HPDE6-E6E7 (cell line): ENCODE data around the gene GNAI2.
A peak's percentile ranks its signal among the peaks of the same experiment; 100 is the strongest.

ENCODE experiments used
- DNase-seq: peaks from one replicate; pipeline ENCODE4 v3.0.0; 2011; ENCODE audit warnings: missing footprints; ENCODE audit errors: extremely low spot score

GNAI2 gene

DNA sequence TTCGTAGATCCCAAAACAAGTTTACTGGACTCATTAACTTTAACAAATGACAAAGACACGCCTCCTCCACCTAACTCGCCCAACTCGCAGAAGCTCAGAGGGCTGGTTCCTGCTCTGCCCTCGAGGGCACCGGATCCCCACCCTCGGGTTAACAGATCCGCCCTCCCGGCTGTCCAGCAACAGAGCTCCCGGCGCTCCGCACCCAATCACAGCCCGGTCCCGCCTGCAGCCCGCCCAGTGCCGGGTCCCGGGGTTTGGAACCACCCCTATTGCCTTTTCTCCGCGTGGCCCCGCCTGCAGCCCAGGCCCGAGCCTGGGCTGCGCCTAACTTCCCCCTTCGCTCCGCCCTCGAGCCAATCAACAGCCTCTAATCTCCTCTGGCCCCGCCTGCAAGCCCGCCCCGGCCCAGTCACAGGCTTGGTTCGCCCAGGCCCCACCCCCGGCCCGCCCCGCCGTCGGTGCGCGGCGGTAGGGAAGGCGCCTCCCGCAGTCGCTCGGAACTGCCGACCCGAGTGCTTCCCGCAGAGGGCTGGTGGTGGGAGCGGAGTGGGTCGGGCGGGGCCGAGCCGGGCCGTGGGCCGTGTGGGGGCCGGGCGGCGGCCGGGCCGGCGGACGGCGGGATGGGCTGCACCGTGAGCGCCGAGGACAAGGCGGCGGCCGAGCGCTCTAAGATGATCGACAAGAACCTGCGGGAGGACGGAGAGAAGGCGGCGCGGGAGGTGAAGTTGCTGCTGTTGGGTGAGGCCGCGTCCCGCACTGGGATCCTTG lies at the start of gene GNAI2:
TSS of gene GNAI2 (plus strand) at position 489 of the 768 bp plus-strand sequence. CDS start at position 621, 132 bp downstream.
- peak; percentile 80 for DNase-seq

DNA sequence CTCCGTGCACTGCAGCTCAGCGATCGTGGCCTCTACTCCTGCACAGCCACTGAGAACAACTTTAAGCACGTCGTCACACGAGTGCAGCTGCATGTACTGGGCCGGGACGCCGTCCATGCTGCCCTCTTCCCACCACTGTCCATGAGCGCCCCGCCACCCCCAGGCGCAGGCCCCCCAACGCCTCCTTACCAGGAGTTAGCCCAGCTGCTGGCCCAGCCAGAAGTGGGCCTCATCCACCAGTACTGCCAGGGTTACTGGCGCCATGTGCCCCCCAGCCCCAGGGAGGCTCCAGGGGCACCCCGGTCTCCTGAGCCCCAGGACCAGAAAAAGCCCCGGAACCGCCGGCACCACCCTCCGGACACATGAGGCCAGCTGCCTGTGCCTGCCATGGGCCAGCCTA lies 48.3 kb upstream of the GNAI2 start:
- no peak for DNase-seq

DNA sequence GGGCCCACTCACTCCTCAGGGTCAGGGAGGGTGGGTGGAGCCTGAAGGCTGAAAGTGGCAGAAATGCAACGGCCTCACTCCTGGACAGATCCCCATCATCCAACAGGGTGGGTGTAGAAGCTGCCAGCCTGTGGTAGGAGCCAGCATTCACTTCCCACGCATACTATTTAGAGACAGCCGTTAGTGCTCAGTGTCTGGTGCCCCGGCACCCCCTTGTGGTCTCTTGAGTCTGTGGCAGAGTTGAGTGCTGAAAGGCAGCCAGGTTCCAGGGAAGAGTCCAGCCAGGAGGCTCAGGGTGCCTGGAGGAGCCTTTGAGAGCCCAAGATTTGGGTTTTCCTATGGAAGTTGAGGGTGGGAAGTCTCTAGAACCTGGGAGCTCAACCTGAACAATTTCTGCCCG lies 46.7 kb upstream of the GNAI2 start:
- peak; percentile 25 for DNase-seq

DNA sequence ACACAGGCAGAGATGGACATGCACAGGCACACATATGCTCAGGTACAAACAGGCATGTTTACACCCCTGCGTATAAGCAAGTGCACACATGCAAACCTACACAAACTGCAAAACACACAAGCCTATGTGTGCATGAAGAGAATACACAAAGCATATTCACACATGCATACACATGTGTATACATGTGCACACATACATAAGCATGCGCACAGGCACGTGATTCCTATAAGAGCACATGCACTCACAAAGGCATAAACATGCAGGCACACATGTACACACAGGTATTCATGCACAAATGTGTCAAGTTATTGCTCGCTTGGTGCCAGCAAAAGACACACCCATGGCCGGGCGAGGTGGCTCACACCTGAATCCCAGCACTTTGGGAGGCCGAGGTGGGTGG lies 46.0 kb upstream of the GNAI2 start:
- no peak for DNase-seq

DNA sequence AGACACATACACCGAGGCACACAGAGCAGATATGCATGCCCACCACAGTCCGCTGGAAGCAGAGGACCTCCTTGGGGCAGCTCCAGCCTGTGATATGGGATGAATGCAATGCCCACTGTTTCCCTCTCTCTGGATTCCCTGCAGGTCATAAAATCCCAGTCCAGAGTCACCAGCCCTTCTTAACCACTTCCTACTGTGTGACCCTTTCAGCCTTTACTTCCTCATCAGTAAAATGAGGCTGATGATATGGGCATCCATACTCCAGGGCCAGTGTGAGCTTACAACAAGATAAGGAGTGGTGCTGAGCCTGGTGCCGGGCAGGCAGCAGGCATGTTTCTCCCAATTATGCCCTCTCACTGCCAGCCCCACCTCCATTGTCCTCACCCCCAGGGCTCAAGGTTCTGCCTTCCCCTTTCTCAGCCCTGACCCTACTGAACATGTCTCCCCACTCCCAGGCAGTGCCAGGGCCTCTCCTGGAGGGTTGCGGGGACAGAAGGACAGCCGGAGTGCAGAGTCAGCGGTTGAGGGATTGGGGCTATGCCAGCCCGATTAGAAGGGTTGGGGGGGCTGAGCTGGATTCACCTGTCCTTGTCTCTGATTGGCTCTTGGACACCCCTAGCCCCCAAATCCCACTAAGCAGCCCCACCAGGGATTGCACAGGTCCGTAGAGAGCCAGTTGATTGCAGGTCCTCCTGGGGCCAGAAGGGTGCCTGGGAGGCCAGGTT lies 44.9 kb upstream of the GNAI2 start, which contains the start of gene GNAT1:
TSS of gene GNAT1 (plus strand) at position 675 of the 725 bp plus-strand sequence. CDS start 116 bp downstream, outside the sequence.
- no peak for DNase-seq

DNA sequence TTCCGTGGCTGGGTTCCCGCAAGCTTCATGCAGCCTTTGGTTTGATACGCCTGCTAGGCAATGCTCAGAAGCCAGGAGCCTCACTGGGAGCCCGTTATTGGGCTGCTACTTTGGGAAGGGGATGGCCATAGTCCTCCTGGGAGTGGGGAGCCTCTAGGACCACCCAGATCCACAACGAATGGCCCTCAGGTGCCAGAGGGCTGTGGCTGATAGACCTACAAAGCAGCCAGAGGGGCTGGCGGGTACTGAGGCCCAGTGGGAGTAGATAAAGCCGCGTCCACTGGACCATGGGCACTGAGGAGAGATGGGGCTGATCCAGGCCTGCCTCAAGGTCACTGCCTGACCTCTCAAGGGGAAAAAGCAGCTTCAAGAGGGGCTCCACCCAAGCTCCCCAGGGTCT lies 43.9 kb upstream of the GNAI2 start:
- no peak for DNase-seq

DNA sequence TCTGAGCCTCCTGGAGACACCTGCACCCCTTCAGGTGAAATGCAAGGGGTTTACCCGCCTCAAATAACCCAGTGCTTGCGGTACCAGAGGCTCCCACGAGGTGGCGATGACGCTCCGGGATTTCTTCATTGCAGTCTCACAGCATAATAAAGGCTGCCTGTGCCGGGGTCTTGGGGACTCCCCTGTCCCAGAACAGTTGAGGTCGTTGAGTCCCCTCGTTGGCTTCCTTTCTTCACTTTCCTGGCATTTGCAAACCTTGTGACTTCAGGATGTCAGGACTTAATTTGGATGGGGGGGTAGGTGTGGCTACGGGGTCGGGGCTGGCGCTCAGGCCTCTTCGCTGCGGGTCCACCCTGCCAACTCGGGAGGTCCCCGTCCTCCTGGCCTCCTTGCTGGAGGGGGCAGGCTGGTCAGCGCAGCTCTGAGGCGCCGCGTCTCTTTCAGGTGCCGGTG lies 43.3 kb upstream of the GNAI2 start:
- no peak for DNase-seq

DNA sequence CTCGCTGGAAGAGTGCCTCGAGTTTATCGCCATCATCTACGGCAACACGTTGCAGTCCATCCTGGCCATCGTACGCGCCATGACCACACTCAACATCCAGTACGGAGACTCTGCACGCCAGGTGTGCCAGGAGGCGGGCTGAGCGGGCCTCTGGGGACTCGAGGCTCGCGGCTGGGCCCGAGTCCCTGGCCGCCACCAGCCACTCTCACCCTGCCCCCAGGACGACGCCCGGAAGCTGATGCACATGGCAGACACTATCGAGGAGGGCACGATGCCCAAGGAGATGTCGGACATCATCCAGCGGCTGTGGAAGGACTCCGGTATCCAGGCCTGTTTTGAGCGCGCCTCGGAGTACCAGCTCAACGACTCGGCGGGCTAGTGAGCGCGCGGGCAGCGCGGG lies 42.7 kb upstream of the GNAI2 start:
- no peak for DNase-seq

DNA sequence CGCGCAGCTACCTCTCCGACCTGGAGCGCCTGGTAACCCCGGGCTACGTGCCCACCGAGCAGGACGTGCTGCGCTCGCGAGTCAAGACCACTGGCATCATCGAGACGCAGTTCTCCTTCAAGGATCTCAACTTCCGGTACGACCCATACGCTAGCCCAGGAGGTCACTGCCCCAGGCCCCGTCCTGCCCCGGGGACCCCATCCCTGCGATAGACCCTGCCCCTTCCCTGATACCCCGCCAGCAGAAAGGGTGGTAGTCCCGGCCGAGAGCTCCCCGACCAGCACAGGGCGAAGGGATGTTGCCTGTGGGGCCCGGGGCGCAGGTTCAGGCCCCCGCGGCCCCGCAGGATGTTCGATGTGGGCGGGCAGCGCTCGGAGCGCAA lies 42.3 kb upstream of the GNAI2 start:
- no peak for DNase-seq

DNA sequence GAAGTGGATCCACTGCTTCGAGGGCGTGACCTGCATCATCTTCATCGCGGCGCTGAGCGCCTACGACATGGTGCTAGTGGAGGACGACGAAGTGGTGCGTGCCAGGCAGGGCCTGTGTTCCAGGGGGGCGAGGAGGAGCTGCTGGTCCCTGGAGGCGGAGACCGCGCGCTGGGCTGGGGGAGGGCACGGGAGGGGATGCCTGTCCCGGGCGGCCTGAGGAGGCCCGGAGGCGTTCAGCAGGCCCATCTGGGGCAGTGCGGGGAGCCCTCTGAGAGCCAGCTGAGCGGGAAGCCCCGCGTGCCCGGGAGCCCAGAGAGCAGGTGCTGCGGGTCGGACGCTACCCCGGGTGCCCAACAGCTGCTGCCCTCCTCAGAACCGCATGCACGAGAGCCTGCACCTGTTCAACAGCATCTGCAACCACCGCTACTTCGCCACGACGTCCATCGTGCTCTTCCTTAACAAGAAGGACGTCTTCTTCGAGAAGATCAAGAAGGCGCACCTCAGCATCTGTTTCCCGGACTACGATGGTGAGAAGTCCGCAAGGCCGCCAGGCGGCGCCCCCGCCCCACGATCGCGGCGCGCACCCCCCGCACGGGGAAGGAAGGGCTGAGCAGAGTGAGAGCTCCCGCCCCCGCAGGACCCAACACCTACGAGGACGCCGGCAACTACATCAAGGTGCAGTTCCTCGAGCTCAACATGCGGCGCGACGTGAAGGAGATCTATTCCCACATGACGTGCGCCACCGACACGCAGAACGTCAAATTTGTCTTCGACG lies 41.7 kb upstream of the GNAI2 start:
- peak; percentile 20 for DNase-seq

DNA sequence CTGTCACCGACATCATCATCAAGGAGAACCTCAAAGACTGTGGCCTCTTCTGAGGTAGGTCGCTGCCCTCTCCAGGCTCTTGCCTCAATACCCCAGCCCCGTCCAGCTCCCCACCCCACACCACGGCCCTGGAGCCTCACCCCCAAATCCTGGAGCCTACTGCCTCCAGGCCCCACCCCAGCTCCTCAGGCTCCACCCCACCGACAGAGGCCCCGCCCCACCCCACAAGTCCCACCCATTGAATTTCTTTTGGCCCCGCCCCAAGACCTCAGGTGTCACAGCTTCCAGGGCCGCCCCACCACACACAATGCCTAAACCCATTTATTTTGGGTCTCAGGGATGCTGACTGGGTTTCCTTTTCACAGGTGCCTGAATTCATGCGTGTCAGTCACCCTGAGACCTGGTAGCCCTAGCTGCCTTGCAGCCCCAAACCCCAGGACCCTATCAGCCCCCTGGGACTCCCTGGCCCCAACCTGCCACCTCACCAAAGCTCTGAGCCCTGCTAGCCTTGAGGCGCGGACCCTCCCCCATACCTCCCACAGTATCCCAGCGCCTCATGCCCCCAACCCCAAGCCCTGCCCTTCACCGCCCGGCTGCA lies 41.0 kb upstream of the GNAI2 start:
- peak; percentile 16 for DNase-seq

DNA sequence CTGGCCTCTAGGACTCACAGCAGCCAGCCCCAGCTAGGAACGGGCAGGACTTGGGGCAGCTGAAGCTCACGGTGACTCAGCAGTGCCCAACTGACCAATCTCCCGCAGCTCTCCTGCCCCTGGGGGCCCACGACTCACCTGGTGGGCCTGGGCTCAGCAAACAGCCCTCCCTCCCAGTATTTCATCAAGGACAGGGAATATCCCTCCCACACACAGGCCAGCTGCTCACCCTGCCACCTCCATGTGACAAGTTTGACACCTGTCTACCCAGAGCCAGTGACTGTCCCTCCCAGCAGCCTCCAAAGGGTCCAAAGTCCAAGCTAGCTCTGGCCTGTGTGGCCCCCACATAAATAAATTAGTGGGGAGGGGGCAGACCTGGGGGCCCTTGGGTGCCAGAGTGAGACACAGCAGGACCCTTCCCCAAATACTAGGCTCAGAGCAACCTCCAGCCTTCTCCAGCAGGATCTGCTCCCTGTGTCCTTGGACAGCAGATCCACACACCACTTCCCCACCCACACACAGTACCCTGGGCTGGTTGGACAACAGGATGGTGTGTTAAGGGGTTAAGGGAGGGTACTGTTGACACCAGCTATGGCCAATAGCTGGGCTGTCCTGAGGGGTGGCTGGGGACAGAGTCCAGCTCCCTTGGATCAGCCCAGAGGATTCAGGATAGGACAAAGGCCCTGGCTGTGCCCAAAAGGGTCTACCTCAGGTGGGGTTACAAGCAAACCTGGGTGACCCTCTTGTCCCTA lies 40.3 kb upstream of the GNAI2 start:
- DNase-seq, result no peak

DNA sequence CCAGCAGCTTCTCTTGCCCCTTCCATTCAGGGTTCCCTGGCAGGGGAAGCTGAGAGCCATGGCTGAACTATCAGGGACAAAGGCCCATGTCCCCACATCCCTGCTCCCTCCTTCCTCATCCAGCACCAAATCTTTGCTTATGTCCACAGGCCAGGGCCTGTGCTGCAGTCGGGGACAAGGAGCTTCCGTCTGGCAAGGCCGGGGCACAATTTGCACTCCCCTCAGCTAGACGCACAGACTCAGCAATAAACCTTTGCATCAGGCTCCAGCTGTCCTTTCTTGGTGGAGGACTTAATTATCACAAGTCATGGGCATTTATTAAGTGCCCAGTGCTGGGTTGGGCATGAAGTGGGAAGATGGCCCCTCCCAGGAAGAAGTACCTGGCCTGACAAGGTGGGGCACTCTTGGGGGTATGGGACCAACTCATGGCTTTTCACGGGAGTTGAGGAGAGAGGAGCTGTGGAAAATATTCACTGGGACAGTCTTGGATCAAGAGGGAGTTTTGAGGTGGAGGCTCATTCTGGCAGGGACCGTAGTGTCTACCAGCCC lies 39.7 kb upstream of the GNAI2 start:
- DNase-seq, result no peak

DNA sequence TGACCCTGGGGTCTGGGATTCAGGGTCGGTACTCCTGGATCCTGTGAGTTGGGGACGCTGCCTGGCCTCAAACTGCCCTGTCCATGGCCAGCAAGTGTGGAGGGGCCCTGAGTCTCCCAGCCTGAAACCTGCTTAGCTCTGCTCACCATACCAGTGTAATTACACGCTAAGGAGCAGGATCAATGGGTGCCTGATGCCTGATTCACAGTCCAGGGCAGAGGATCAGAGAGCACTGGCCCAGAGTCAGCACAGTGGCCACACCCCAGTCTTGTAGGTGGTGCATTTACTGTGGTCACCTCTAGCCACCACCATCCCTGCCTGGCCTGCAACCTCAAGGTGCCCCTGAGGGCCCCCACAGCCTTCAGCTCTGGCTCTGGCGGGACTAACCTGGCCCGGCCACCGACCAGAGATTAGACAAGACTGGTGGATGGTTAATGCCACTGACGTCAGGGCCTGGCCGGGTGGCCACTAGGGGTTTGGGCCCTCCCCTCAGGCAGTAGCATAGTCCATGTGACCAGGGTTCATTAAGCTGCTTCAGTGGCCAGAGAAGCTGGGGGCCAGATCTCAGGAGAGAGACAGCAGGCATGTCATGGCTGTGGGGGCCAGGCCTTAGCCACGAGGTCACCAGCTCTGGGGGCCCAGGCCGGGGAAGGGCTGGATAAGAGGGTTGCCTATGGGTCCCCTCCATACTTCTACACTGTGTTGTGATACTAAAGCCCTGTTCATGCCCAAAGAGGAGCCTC lies 34.3 kb upstream of the GNAI2 start:
- no peak for DNase-seq

DNA sequence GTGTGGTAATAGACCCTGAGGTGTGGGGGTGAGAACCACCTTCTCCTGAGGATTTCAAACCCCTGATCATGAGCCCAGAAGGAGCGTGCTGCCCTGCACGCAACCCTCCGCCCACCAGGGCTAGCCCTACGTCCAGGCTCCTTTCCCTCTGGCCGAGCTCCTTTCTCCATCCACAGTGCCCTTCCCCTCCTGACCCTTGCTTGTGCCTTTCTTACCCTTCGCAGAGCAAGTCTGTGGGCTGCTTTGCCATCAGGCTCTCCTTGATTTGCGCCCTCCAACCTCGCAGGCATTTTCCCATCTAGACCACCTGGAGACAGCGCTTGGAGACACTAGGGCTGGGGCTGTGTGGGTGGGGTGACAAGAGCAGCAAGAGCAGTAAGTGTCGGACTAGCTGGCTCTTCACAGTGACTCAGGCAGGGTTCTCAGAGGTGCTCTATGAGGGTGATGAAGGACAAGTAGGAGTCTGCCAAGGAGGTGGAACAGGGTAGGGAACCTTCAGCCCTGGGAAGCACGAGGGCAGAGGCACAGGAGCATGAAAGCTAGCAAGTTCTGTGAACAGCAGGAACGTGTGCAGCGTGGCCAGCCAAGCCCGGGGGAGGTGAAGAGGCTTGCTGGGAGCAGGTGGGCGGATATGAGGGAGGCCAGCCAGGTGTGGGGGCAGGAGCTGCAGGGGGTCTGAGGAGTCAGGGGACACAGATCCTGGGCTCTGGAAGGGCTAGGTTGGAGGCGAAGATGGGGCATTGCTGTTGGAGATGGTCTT lies 33.5 kb upstream of the GNAI2 start:
- DNase-seq, result no peak

DNA sequence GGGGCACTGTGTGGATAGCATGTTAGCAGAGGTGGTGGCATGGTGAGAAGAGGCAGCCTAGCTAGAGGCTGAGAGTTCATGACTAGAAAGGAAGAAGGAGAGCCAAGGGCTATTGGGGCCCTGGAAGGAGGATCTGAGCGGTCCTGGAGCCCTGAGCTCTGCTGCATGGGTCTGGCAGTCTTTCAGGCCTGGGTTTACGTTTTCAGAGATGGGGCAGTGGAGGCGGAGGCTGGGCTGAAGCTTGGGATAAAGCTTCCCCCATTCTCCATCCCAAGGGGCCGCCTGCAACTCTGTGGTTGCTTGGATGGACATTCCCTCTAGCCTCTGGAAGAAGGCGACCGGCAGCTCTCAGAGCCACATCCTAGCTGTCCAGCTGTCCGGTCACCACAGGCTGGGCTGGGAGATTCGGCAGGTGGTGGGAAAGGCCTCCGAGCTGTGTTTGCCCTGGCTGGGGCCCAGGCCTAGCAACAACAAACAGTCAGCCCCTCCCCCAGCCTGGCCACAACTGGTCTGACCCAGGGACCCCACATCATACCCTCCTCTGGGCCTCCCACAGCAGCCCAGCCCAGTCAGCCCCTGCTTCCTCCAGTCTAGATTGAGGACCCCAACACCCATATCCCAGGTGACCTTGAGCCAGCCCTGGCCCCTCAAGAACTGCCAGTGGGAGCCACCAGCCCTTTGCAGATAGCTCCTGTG lies 32.7 kb upstream of the GNAI2 start:
- no peak for DNase-seq

DNA sequence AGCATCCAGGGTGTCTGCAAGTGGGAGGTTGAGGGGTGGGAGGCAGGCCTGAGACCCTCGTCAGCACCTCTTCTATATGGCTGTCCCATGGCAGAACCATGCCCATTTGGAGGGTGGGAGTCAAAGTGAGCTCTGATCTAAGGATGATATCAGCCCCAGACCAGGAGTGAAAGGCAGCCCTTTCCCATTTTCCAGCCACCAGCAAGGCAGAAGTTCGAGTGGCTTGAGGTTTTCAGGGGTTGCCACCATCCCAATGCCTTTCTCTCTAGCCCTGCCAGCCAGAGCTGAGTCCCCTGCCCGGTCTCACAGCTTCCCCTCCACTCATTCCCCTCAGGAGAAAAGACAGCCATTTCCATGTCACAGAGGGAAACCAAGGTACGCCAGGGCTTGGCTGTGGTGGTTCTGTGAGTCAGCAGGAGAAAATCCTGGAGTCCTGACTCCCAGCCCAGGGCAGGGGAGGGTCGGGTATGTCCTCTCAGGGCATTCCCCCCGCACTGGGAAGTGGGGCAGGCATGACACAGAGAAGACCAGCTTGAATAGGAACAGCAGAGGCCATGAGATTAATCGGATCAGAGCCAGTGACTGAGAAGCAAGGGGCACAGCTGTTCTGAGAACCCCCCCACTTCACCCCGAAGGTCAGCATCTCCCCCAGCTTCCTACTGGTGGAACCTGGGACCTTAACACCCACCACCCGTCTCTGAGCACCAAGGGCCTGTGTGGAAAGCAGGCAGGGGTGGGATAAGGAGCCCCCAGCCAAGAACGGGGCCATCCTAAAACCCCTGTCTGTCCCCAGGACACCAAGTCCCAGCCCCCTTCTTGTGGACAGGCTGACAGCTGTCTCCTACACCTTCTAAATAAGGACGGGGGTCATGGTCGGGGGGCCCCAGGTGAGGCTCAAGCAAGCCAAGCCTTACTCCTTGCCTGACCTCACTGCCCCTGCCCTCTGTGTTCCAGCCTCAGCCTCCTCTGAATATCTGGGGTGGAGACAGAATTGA lies 31.9 kb upstream of the GNAI2 start:
- DNase-seq, result no peak
